Hematopoietic multipotent progenitor cell treated with erythropoietin and hydrocortisone succinate and interleukin-3 and kit ligand, for 4 days (in vitro differentiated cells): ENCODE measurements around the gene TMEM72.

Experiments used
- DNase-seq: peaks from one replicate; pipeline ENCODE4 v3.0.0-alpha.2; 2015

The TMEM72 gene

DNA sequence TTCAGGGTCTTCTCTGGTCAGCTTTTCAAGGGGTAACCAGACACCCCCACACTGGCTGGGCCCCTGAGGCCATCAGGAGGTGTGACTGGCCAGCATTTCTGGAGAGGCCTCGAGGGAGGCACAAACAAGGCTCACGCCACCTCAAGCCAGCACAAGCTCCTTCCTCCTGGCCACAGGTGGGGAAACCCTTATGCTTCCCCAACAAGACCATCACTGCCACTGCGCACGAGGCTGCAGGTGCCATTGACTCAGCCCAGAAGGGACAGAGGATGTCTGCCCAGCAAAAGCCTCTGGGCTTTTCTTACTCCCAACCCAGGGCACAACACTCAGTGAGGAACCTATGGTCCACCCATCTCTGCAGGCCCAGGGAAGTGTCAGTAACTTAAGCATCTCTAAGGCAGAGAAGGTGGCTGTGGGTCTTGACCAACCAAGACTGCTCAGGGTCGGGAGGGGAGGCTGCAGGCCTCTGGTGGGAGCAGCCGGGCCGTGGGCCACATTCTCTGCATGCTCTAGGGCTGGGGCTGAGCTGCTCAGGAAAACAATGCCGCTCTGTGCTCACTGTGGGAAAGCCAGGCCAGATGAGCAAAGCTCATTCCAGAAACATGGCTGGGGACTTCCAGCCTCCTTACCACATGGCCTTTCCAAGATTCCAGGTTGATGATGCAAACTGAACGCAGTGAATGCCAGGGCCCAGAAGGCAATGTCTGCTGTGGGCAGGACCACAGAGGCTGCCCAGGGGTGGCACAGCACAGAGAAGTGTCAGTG is 24.2 kb downstream of the TMEM72 start:
- no peak for DNase-seq

DNA sequence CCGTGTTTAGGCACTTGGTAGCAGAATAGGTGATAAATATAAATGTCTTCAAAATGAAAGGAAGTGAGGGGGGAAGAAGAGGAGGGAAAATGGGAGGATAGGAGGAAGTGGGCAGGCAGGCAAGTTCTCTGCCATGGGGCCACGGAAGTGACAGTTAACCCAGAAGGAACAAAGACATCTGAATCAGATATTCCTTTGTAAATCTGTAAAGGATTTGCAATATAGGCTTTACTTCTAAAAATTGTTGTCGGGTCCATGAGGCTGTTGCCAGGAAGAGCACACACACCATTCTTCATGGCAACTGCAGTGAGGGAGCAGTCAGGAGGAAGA is 24.8 kb downstream of the TMEM72 start:
- peak; percentile 33 for DNase-seq

DNA sequence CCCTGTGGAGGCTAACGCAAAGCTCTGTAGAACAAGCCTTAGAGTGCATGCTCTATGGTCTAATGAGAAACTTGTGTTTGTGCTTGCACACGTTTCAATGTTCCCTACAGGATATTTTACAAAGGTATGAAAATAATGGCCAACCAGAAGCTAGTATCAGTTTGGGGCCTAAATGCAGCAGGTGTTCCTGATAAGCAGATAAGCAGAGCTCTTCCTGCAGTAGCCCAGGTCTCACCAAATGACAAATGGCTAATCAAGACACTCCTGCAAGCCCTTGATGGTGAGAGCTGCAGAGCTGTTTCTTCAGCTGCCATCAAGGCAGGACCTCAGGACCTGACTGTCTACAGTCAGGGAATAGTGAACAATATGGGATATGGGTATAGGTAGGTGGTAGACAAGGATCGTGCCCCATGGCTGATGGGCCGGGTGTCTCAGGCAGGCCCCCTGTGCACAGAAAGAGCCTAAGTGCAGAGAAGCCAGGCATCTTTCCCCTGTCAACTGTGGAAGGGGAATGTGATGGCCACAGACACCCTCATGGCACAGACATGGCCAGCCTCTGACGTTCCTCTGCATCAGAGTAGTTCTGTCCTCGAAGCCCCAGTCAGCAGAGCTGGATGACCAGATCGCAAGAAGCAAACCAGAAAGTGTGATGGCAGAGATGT is 25.3 kb downstream of the TMEM72 start:
- DNase-seq: no peak

GRCh38 chr10:44937196-44938005 is 26.3 kb downstream of the TMEM72 start:
- DNase-seq: no peak

DNA sequence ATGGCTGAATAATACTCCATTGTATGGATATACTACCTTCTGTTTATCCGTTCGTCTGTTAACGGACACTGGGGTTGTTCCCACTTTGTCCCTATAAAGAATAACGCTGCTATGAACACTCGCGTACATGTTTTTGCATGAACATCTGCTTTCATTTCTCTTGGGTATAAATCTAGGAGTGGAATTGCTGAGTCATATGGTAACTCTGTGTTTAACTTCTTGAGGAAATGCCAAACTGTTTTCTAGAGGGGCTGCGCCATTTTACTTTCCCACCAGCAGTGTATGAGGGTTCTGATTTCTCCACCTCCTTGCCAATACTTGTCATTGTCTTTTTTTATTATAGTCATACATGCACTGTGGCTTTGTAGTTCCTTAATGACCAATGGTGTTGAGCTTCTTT is 27.8 kb downstream of the TMEM72 start:
- DNase-seq: no peak

DNA sequence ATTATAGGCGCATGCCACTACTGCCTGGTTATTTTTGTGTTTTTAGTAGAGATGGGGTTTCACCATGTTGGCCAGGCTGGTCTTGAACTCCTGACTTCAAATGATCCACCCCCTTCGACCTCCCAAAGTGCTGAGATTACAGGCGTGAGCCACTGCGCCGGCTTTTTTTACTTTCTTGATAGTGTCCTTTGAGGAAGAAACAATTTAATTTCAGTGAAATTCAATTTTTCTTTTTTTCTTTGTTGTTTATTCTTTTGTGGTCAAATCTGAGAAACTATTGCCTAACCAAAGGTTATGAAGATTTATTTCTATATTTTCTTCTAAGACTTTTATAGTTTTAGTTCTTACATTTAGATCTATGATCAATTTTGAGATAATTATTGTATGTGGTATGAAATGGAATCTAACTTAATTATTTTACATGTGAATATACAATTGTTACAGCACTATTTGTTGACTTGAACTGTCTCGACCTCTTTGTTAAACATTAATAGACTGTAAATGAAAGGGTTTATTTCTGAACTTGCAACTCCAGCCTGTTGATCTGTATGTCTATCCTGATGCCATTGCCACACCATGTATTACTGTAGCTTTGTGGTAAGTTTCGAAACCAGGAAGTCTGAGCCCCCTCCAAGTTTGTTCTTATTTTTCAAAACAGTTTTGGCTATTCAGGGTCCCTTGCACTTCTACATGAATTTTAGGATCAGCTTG is 28.7 kb downstream of the TMEM72 start:
- peak; percentile 75 for DNase-seq

GRCh38 chr10:44944354-44944753 is 33.2 kb downstream of the TMEM72 start:
- no peak for DNase-seq

- no peak for DNase-seq
Measured at GRCh38 chr10:44946205-44946604, 35.1 kb downstream of the TMEM72 start.

DNA sequence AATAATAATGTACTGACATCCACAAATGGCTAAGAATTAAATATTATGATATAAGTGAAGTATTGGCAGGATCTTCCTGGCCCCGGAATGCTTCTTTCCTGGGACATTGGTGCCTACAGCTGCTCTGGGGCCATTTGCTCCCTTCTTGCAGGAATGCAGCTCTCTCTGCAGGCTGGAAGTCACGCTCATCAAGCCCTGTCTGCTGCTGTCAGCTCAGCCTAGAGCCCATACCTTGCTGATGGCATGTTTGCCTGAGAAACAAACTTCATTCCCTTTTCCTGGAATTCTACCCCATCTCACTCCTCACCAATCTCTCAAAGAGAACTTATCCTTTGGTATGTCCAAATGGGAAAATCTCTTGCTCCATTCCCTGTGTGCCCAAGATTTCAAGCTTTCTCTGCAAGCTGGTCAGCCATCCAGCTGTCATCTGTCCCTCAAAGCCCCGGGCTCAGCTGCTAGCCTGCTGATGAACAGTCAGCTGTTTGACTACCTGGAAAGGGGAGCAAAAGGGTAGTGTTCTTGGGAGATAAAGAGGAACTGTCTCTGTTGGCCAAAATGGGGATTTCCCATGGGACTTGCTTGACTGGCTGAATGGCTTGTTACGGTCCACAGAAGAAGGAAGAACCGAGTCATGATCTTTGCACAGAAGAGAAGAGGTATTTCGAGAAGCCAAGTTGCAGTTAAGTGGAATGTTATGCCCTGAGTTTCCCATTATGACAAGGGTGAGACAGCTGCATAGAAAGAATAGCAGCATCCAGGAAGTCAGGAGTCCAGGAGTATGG is 36.4 kb downstream of the TMEM72 start:
- DNase-seq: no peak

DNA sequence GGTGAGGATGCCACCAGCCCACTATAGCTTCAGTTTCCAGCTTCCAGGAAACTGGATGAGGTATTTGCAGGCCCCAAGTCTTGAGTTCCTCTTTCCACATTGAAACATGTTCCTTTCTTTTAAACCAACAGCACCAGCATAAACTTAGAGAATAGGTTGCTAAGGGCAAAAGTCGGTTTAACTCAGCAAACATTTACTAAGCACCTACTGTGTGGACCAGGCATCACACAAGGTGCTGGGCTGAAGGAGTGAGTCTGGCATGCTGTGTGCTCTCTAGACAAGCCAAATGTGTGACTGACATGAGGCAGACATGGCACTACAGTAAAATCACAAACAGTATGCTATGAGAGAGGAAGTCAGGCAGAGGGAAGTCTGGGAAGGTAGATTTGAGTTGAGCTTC is 37.5 kb downstream of the TMEM72 start:
- DNase-seq: peak; percentile 18

GRCh38 chr10:44949127-44949802 is 38.1 kb downstream of the TMEM72 start:
- DNase-seq: no peak

DNA sequence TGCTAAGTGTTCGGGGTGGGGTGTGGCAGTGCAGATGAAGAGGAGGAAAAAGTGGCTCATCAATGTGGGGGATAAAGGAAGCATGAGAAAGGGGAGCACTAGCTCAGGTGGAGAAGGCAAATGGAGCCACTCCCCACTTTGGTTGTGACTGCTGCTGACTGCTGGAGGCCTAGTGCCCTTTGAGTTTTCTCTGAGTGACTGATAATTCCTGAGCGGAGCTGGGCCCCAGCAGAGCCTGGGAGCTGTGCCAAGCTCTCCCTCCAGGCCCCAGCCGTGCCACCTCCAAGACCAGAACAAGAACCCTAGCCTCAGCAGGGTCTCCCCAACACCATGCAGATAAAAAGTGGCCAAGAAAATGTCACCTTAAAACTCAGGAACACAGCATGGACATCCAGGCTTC is 38.8 kb downstream of the TMEM72 start:
- no peak for DNase-seq

DNA sequence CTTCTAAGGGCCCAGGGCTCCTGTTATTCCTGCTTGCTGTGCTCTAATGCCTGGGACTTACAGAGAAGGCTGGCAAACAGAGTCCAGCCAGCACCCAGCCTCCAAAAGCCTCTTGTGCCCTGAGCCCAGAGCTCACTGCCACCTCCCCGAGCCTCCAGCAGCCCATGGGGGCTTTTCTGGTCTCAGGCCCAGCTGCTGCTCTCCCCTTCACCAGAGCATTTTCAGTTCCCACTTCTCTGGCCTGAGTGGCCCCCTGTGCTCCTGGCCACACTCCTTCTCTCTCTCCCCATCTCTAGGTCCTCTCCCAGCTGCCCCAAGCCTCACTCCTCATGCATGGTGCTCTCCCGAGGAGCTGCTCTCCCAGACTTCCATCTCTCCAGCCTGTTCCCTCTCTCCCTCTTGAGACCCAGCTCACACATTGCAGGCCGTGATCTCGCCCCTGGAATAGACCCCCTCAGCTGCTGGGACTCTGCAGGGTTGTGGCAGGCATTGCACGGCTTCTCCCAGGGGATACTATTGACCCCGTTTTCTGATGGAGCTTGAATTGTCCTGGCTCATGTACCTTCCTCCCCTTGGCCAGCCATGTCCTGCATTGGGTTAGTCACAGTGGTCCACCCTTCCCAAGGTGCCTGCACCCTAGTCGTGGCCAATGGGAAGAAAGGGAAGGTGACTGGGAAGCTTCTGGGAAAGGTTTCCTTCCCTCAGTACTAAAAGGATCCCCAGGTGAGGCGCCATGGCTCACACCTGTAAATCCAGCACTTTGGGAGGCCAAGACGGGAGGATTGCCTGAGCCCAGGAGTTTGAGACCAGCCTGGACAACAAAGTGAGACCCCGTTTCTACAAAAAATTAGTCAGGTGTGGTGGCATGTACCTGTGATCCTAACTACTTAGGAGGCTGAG is 39.4 kb downstream of the TMEM72 start:
- no peak for DNase-seq

DNA sequence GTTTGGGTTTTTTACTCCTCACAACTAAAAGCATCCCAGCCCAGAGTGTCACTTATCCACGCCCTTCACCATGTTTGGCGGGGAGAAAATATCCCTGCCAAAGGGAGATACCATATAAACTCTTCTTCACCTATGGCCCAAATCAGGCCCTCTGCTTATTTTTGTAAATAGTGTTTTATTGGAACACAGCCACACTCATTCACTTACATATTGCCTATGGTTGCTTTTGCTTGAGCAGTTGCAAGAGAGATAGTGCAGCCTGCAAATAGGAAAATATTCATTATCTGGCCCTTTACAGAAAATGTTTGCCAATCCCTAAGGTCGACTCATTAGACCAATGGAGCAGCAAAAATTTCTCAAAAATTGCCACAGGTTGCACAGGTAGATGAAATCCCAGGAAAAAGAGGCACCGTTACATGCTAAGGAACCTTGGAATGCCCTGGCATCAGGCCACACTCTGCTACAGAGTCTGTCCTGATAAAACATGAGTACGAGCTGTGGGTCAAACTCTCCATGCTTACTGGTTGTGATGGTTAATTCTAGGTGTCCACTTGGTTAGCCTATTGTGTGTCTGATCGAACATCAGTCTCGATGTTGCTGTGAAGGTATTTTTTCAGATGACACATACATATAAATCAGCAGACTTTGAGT is 40.6 kb downstream of the TMEM72 start:
- DNase-seq: no peak

DNA sequence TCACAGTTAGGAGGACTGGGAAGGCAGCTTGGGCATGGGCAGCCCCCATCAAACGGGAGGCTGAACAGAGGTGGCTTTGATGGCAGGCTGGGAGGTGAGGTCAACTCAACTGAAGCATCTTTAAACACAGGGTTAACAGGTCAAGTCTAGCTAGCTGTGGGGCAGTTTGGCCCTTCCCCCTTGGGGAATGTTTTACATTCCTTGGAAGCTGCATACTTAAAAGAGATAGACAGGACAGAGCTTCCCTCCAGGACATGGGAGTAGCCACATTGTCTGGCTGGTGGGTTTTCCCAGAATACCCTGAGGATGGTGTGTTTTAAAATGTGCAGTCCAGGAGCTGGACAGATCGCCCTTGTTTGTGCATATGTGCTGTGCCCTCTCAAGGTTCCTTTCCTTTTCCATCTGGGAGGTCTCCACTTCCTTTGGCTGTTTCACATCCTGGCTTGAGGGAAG is 41.7 kb downstream of the TMEM72 start:
- no peak for DNase-seq

GRCh38 chr10:44954042-44954441 is 42.9 kb downstream of the TMEM72 start:
- no peak for DNase-seq

GRCh38 chr10:44954962-44955361 is 43.8 kb downstream of the TMEM72 start:
- no peak for DNase-seq

GRCh38 chr10:44955413-44956070 is 44.4 kb downstream of the TMEM72 start:
- no peak for DNase-seq

GRCh38 chr10:44956226-44956625 is 45.1 kb downstream of the TMEM72 start:
- no peak for DNase-seq
